Epithelial cell of prostate (primary cell): ENCODE results near the gene LYRM7.
"Not testable (repeated sequence)": the region's sequence is repeated elsewhere in the genome, so short reads cannot be mapped to it uniquely, and the experiment has no call there.

ENCODE experiments used
- DNase-seq: peaks from one replicate; pipeline ENCODE4 v3.0.0-alpha.2; 2011; ENCODE audit warnings: low read depth, low spot score
- H3K27ac ChIP-seq: fragments of 450-650 bp; 2 replicates; pipeline ENCODE4 v1.5.1; 2017; ENCODE audit warnings: mild to moderate bottlenecking

LYRM7 gene

DNA sequence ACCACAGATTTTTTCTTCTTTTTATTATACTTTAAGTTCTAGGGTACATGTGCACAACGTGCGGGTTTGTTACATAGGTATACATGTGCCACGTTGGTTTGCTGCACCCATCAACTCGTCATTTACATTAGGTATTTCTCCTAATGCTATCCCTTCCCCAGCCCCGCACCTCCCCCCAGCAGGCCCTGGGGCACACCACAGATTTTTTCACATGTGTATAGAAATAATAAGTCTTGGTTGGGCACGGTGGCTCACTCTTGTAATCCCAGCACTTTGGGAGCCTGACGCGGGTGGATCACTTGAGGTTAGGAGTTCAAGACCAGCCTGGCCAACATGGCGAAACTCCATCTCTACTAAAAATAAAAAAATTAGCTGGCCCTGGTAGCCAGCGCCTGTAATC is 83.3 kb downstream of the LYRM7 start:
- DNase-seq, H3K27ac ChIP-seq: not testable (repeated sequence)

DNA sequence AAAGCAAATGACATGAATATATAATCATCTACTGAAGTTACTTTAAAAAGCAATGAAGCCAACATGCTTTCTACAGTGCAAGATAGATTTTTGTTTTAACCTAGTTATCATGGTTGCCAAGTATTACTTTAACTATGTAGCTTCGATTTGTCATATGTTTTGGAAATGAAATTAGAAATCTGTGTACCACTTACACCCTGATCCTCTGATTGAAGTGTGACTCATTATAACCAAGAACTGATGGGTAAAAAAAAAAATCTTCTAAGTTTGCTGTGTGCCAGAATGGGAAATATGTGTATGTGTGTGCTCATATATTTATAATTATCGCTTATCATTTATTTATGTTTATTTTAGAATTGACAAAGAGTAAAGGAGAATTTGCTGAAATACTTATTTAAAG is 84.0 kb downstream of the LYRM7 start:
- H3K27ac ChIP-seq, result no peak overlapping the region
- DNase-seq, result no peak
